Sciatic nerve (tissue), 2 donors: ENCODE results near the gene IFIT3. TPM values are rescaled to one million over a fixed set of nuclear protein-coding genes. Genes with fewer than 3 reads are reported as not detected.
"Not testable (repeated sequence)": the region's sequence is repeated elsewhere in the genome, so short reads cannot be mapped to it uniquely, and the experiment has no call there.

Experiments
- ATAC-seq: fragments of 200-7000 bp; cut with Tn5 transposase; one replicate; pipeline ENCODE4 v1.9.1; 2020; ENCODE audit warnings: mild to moderate bottlenecking, moderate library complexity
- DNase-seq: peaks from one replicate; pipeline ENCODE4 v3.0.0-alpha.2; 2020; ENCODE audit warnings: low spot score
- intact Hi-C: fragments of 100-400 bp; cut with DNase I; formaldehyde crosslinking; loops from one replicate; pipeline ENCODE4 v1.14.2; 2022
- total RNA-seq: library from RNA; stranded (reverse); fragmentation: NEBNext Ultra II Directional; extraction: Animal tissue kit (Norgen Biotek cat#: 25700); gene quantifications from one replicate; pipeline ENCODE4 v1.2.1, GENCODE V29; 2021
- donor health status: DM: no; HTN: no; CAD: no.
- donor health status: DM: no; HTN: no; CAD: no.

The IFIT3 gene
- total RNA-seq, 1 donor from 2014 or later = 25.5 TPM

GRCh38 chr10:89329151-89329550 lies 1.4 kb downstream of the IFIT3 start:
- ATAC-seq (no peak), DNase-seq (no peak)
- intact Hi-C loops = no loop called here

GRCh38 chr10:89330014-89330413 lies 2.2 kb downstream of the IFIT3 start:
- intact Hi-C loops, ATAC-seq, DNase-seq: not testable (repeated sequence)

- intact Hi-C loops = no loop called here
- DNase-seq (no peak), ATAC-seq (no peak)
Measured at GRCh38 chr10:89330537-89331212, 2.9 kb downstream of the IFIT3 start.

- DNase-seq, intact Hi-C loops, ATAC-seq: not testable (repeated sequence)
Measured at GRCh38 chr10:89331487-89332122, 3.8 kb downstream of the IFIT3 start.

GRCh38 chr10:89332123-89332633 lies 4.4 kb downstream of the IFIT3 start:
- intact Hi-C loops = no loop called here
- ATAC-seq (peak; percentile 80), DNase-seq (no peak)

- ATAC-seq (no peak), DNase-seq (no peak)
- intact Hi-C loops = no loop called here
Measured at GRCh38 chr10:89335226-89335625, 7.4 kb downstream of the IFIT3 start.

GRCh38 chr10:89336241-89336640 lies 8.4 kb downstream of the IFIT3 start:
- DNase-seq (no peak), ATAC-seq (no peak)
- intact Hi-C loops = no loop called here

- intact Hi-C loops = no loop called here
Measured at GRCh38 chr10:89337484-89337883, 9.7 kb downstream of the IFIT3 start.

GRCh38 chr10:89338713-89339112 lies 10.9 kb downstream of the IFIT3 start:
- intact Hi-C loops = no loop called here
- ATAC-seq = no peak

More at GRCh38 chr10:89337484-89337883, 9.7 kb downstream of the IFIT3 start:
- no peak for ATAC-seq
- no peak for DNase-seq

GRCh38 chr10:89339875-89340274 lies 12.1 kb downstream of the IFIT3 start:
- ATAC-seq (no peak), DNase-seq (no peak)
- intact Hi-C loops = no loop called here

More at GRCh38 chr10:89338713-89339112, 10.9 kb downstream of the IFIT3 start:
- no peak for DNase-seq

- DNase-seq (no peak), ATAC-seq (no peak)
- intact Hi-C loops = no loop called here
Measured at GRCh38 chr10:89341649-89342048, 13.9 kb downstream of the IFIT3 start.

GRCh38 chr10:89342206-89342958 lies 14.6 kb downstream of the IFIT3 start:
- DNase-seq = peak; percentile 90
- peak; percentile 95 for ATAC-seq
- intact Hi-C loops = no loop called here

GRCh38 chr10:89343089-89343767 lies 15.4 kb downstream of the IFIT3 start:
- intact Hi-C loops = no loop called here
- no peak for ATAC-seq
- DNase-seq = no peak

GRCh38 chr10:89344156-89344555 lies 16.4 kb downstream of the IFIT3 start:
- ATAC-seq (no peak), DNase-seq (no peak)
- intact Hi-C loops = no loop called here

- DNase-seq = no peak
- intact Hi-C loops = no loop called here
- ATAC-seq = no peak
Measured at GRCh38 chr10:89345367-89346000, 17.7 kb downstream of the IFIT3 start.

- intact Hi-C loops = no loop called here
- ATAC-seq (peak; percentile 55), DNase-seq (no peak)
Measured at GRCh38 chr10:89346405-89347254, 18.8 kb downstream of the IFIT3 start.

GRCh38 chr10:89347701-89348457 lies 20.1 kb downstream of the IFIT3 start:
- intact Hi-C loops = no loop called here
- no peak for DNase-seq
- ATAC-seq = no peak
